ENCODE results near the gene SEC16A.

Gene SEC16A

GRCh38 chr9:136494012-136494411 is 11.2 kb upstream of the SEC16A start:
- Histone ChIP-seq H3K27ac (no peak overlapping the region), H3K4me3 (ENCODE audit: low read depth in 1 of 2, low read length in 1 of 2) (no peak overlapping the region), H3K9me3 (no peaks in the 10 kb centered on the region), H3K27me3 (peaks cover 7% of the 10 kb centered on the region), H3K36me3 (peaks cover 54% of the 10 kb centered on the region), H3K4me1 (ENCODE audit: control insufficient read depth in 1 of 2, insufficient read depth in 1 of 2, low read depth in 1 of 2, low read length in 1 of 2) (no peaks in the 10 kb centered on the region)
- TF ChIP-seq CTCF (IDR thresholded peaks at IDR 0.05): no peak

GRCh38 chr9:136493567-136493971 is 10.7 kb upstream of the SEC16A start:
- TF ChIP-seq CTCF (IDR thresholded peaks at IDR 0.05): no peak
- no peaks in the 10 kb centered on the region for H3K9me3 ChIP-seq
- H3K27me3 ChIP-seq: peaks cover 7% of the 10 kb centered on the region
- no peak overlapping the region for H3K4me3 ChIP-seq (ENCODE audit: low read depth in 1 of 2, low read length in 1 of 2)
- H3K36me3 ChIP-seq: peaks cover 49% of the 10 kb centered on the region
- H3K4me1 ChIP-seq (ENCODE audit: control insufficient read depth in 1 of 2, insufficient read depth in 1 of 2, low read depth in 1 of 2, low read length in 1 of 2): peaks cover 0 to 2% of the 10 kb centered on the region in 2 experiments
- H3K27ac ChIP-seq: no peak overlapping the region

- H3K27me3 ChIP-seq: peaks cover 9% of the 10 kb centered on the region
- H3K27ac ChIP-seq: no peak overlapping the region
- peaks cover 0 to 6% of the 10 kb centered on the region in 2 experiments for H3K4me1 ChIP-seq (ENCODE audit: control insufficient read depth in 1 of 2, insufficient read depth in 1 of 2, low read depth in 1 of 2, low read length in 1 of 2)
- no peak overlapping the region for H3K4me3 ChIP-seq (ENCODE audit: low read depth in 1 of 2, low read length in 1 of 2)
- H3K9me3 ChIP-seq: no peaks in the 10 kb centered on the region
- H3K36me3 ChIP-seq: peaks cover 44% of the 10 kb centered on the region
- no peak for TF ChIP-seq CTCF (IDR thresholded peaks at IDR 0.05)
Measured at GRCh38 chr9:136492978-136493522, 10.2 kb upstream of the SEC16A start.

GRCh38 chr9:136489731-136490130 is 6.9 kb upstream of the SEC16A start:
- Histone ChIP-seq H3K4me1 (ENCODE audit: control insufficient read depth in 1 of 2, insufficient read depth in 1 of 2, low read depth in 1 of 2, low read length in 1 of 2) (peaks cover 2 to 13% of the 10 kb centered on the region in 2 experiments), H3K27ac (no peak overlapping the region), H3K4me3 (ENCODE audit: low read depth in 1 of 2, low read length in 1 of 2) (no peak overlapping the region), H3K36me3 (peaks cover 11% of the 10 kb centered on the region), H3K9me3 (no peaks in the 10 kb centered on the region), H3K27me3 (peaks cover 25% of the 10 kb centered on the region)
- no peak for TF ChIP-seq CTCF (IDR thresholded peaks at IDR 0.05)

- Histone ChIP-seq H3K9me3 (no peaks in the 10 kb centered on the region), H3K27ac (no peak overlapping the region), H3K36me3 (no peaks in the 10 kb centered on the region), H3K4me1 (ENCODE audit: control insufficient read depth in 1 of 2, insufficient read depth in 1 of 2, low read depth in 1 of 2, low read length in 1 of 2) (peaks cover 14 to 25% of the 10 kb centered on the region in 2 experiments), H3K4me3 (ENCODE audit: low read depth in 1 of 2, low read length in 1 of 2) (no peak overlapping the region), H3K27me3 (peaks cover 25% of the 10 kb centered on the region)
- peak; percentile 96 for TF ChIP-seq CTCF (IDR thresholded peaks at IDR 0.05)
Measured at GRCh38 chr9:136488247-136489214, 5.7 kb upstream of the SEC16A start.
